ENCODE measurements around the gene CENPX.
A peak's percentile ranks its signal among the peaks of the same experiment; 100 is the strongest.
"Not testable (repeated sequence)": the region's sequence is repeated elsewhere in the genome, so short reads cannot be mapped to it uniquely, and the experiment has no call there.

The CENPX gene

DNA sequence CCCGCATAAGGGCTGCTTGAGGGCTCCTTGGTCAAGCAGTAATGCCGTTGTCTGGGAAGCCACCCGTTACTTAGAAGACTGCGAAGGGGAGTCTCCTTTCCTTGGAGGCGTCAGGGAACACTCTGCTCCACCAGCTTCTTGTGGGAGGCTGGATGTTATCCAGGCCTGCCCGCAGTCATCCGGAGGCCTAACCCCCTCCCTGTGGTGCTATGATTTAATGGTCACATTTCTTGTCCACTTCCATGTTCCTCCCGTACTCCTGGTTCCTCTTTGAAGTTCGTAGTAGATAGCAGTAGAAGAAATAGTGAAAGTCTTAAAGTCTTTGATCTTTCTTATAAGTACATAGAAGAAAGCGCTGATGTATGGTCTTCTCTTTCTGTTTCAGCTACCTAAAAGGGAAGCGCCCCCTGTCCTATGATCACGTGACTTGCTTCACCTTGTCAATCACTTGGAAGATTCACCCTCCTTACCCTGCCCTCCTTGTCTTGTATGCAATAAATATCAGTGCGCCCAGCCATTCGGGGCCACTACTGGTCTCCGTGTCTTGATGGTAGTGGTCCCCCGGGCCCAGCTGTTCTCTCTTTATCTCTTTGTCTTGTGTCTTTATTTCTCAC lies 16.2 kb upstream of the CENPX start:
- DNase-seq: not testable (repeated sequence)

DNA sequence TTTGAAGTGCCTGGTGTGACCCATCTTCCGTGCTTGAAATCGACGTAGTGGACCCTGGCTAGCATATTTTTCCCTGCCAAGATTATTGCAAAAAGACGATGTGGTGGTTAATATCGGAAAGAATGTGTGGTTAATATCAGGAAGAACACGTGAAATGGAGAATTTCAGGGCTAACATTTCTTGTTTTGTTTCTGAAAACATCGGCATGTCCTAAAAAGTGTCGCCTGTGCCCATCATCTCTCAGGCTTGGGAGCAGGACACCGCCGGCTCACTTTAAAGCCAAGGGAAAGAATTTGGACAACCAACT lies 15.2 kb upstream of the CENPX start:
- no peak for DNase-seq

DNA sequence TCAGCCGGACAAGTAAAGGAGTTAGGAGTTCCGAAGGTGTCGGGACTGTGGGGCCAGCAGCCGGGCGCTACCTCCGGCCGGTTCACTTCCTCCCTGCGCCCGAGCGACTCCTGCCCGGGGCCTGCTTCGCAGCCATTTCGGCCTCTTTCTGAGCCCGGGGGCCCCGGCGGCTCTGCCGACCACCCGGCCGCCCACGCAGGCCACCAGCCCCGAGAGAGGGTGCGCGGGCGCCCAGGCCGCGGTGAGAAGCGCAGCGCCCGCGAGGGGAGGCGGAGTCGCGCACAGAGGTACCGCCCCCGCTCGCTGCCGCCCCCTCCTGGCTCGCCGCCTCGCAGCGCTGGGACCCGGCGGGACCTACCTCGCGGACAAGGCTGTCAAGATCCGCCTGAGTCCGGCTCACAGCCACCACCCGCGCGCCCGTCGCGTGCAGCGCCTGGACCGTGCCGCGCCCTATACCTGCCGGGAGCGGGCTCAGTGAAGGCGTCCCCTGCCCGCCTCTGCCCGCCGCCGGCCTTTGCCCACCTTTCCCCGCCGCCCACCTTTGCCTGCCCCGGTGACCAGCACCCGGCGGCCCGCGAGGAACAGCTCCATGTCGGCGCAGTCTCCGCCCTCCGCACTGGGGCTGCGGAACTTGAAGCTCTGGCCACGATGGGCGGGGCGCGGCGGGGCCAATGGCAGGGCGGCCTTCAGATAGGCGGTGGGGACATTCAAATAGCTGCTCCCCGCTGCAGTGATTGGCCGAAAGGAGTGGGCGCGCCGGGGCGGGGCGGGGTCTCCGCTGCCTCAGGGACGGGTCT lies 14.6 kb upstream of the CENPX start, which contains the start of gene DCXR:
TSS of gene DCXR (minus strand) at position 606 of the 797 bp plus-strand sequence. CDS start at position 591, 15 bp downstream.
- DNase-seq: peak; percentile 92

DNA sequence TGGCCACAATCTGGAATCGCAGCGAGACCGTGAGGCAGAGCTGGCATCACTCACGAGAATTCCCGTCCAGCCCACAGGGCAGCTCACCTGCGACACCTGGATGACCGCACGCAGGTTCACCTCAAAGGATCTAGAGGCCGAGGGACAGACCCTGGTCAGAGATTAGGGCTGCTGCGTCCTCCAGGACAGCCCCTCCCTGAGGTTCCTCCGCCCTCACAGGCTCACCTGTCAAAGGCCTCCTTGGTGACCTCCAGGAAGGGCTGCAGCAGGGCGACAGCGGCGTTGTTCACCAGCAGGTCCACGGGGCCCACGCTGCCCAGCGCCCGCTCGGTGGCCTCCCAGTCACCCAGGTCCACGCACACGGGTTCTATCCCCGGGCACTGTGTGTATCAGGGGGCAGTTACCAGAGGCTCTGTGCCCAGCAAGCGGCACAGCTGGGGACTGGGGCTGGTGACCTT lies 14.0 kb upstream of the CENPX start:
- no peak for DNase-seq

DNA sequence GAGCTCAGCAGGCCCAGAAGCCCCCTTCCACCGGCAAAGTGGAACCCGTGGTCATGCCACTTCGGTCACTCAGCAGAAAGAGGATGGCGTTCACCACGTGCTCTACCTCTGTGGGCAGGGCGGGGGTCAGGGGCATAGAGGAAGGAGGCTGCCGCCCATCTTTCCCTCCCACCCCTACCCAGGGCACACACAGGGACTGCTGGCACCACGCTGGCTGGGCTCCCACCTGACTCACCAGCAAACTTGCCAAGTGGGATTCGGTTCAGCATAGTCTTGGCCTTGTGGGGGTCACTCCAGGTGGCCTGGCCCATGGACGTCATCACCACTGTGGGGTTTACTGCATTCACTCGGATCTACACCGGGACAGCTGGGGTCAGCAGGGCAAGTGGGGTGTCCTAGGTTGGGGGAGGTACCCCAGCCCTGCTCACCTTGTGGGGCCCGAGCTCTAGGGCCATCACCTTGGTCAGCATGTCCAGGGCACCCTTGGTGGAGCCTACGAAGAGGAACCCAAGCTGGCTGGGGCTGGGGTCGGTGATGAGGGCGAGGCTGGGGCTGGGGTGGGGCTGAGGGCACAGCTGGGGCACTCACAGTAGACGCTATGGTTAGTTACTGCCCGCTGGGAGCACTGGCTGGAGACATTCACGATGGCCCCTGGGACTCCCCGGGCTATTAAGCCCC lies 13.4 kb upstream of the CENPX start:
- no peak for DNase-seq

DNA sequence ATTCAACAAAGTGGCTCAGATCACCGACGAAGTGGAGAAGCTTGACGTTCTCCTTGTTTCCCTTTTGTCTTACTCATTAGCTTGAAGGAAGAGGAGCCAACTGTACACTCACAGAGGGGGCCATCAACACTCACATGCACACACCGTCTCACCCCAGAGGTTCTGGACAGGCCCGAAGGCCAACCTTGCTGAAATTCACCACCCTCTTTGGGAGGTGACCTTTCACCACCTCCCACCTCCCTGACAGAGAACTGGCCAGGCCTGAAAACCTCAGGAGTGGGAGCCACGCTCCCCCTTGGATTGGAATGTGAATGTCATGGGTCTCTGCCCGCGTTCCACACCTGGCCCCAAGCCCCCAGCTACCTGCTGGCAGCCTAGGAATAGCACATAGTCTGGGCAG lies 12.8 kb upstream of the CENPX start:
- no peak for DNase-seq

DNA sequence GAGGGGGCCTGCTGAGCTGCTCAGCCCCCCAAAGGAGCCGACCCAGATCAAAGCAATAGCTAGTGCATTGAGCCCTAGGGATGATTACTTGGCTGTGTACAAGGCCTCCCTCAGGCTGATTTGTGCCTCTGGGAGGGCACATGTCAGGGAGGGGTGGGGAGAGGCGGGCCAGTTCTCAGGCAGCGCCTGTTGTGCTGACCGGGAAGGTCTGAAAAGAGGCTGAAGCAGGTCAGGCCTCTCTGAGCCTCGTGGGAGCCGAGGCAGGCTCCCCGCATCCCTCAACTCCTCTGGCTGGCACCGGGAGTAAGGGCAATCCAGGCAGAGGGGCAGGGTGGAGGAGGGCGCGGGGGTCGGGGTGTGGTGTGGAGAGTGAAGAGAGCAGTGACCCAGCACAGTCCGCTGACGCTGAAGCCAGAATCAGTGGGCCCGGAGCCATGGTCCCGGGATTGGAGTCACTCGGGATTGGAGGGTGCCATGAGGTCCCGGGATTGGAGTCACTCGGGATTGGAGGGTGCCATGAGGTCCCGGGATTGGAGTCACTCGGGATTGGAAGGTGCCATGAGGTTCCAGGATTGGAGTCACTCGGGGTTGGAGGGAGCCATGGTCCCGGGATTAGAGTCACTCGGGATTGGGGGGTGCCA lies 11.8 kb upstream of the CENPX start:
- no peak for DNase-seq

DNA sequence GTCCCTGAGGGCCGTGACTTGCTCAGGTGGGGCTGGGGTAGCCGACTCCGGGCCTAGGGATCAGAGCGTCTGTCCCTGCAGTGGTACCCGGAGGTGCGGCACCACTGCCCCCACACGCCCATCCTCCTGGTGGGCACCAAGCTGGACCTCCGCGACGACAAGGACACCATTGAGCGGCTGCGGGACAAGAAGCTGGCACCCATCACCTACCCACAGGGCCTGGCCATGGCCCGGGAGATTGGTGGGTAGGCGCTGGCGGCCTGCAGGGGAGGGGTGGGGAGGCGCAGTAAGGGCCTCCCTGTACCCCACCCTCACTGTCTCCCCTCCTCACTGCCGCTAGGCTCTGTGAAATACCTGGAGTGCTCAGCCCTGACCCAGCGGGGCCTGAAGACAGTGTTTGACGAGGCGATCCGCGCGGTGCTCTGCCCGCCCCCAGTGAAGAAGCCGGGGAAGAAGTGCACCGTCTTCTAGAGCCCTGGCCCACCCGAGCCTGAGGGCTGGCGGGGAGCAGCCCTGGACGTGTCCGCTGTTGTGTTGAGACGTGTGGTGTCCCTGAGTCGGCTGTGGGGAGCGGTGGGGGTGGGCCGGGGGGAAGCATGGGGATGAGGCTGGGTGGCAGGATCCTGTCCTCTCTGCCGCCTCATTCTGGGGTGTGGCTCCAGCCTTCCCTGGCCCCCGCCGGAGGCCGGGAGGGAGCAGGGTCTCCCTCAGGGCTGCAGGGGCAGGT lies 10.8 kb upstream of the CENPX start:
- DNase-seq: no peak

DNA sequence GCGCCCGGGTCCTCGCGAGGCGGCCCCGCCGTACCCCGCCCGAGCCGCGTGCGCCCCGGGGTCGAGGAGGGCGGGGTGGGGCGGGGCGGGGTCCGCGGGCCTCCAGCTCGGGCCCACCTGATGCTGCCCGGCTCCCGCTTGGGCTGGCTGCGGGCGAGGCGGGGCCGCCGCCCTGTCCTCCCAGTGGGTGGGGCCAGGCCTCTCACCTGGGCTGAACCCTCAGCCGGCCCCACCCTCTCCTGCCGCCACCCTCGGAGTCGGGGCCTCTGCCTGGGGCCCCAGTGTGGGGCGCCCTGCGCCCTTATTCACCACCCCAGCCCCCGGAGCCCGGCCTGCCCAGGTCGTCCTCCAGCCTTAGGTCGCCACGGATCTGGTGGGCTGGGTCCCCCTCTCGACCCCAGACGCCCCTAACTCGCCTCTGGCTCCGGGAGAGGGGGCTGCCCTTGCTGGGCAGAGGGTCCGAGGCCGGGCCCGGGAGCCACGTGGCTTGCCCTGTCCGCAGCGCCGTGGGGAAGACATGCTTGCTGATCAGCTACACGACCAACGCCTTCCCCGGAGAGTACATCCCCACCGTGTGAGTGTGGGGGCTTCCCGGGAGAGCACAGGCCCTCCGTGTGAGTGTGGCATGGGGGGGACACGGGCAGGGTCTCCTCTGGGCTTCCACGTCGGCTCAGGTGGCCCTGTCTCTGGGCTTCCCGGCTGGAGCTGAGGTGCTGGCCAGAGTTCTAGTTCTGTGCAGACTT lies 9.4 kb upstream of the CENPX start:
- peak; percentile 8 for DNase-seq

DNA sequence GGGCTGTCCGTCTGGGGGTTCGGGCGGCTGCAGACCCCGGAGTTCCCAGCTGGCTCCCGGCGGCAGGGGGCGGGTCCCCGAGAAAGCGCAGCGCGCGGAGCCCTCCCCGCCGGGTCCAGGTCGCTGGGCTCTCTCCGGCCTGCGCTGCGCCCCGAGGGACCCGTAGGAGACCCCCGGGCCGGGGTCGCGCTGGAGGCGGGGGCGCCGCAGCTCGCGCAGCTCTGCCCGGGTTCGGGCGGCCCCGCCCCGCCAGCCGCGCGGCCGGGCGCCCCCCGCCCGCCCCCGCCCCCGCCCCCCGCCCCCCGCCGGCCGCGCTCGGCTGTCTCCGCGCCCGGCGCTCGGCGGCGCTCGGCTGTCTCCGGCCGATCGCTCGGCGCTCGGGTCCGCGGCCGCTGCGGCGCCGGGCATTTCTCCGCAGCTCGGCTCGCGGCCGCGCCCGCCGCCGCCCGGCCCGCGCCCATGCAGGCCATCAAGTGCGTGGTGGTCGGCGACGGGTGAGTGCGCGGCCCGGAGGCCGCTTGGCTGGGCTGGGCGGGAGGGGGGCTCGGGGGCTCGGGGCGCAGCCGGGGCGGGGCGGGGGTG lies 8.7 kb upstream of the CENPX start, which contains the start of gene RAC3:
TSS of gene RAC3 (plus strand) at position 376 of the 582 bp plus-strand sequence. CDS start at position 460, 84 bp downstream.
- DNase-seq: peak; percentile 9

DNA sequence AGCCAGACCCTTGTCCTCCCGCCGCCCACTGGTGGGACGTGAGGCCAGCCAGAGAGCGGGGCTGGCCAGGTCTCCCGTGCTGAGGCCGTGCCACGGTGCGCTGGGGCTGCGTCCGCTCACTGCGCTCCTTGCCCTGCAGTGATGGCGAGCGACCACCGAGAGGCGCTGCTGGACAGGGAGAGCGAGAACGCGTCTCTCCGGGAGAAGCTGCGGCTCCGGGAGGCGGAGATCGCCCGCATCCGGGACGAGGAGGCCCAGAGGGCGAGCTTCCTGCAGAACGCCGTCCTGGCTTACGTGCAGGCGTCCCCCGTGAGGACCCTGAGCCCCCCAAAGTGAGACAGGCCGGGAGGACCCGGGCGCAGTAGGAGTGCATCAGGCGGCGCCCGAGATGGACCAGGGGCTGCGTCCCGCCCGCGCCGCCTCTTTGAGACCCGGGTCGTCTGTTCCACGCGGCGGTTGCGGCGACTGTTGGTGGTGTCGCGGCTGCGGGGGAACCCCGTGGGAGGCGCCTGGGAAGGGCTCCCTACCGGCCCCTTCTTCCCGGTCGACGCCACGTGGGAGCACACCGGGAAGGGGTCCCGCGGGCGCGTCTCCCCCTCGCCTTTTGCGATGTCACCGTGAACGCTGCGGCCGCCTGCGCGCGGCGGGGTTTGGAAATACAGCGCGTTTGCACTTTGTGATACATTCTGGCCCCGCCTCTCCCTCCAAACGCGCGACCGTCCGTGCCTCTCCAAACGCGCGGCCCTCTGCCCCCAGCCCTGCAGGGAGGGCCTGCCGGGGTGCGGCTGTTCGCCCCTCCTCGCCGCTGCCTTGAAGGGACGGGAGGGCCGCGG lies 8.0 kb upstream of the CENPX start:
- DNase-seq: peak; percentile 82

DNA sequence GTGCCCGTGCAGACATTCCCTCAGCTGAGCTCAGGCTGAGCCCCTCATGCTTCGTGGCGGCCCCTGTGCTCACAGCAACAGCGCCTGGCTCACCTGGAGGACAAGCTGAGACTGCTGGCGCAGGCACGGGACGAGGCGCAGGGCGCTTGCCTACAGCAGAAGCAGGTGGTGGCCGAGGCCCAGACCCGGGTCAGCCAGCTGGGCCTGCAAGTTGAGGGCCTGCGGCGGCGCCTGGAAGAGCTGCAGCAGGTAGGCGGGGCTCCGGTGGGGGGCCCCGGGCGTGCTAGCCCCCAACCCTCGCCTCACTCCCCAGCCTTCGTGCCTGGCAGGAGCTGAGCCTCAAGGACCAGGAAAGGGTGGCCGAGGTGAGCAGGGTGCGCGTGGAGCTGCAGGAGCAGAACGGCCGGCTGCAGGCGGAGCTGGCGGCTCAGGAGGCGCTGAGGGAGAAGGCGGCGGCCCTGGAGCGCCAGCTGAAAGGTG lies 7.4 kb upstream of the CENPX start:
- DNase-seq: no peak

DNA sequence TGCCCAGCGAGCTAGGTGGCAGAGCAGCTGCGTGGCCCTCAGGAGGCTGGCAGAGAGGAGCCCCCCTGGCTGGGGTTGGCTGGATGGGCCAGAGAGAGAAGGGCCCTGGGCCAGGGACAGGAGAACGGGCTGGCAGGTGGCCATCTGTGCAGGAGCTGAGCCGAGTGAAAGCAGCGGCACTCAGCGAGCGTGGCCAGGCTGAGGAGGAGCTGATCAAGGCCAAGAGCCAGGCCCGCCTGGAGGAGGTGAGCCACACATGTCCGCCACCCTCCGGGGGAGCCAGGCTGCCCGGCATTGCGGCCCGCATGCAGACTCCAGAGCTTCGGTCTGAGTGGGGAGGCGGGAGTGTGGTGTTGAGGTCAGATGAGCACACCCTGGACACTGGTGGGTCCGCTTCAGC lies 6.7 kb upstream of the CENPX start:
- no peak for DNase-seq

DNA sequence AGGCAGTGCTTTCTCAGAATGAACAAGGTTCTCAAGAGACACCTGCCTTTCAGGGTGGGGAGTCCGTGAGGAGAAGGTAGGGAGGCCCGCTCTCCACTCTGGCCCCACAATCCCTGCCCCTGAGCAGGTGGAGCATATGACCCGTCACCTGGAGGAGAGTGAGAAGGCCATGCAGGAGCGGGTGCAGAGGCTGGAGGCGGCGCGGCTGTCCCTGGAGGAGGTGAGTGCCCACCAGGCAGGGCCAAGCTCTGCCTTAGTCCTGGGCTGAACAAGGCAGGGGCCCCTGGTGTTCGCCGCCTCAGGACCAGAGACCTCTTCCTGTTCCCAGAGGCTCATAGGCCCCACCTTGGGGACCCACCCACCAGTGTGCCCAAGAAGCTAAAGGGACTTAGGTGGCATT lies 6.3 kb upstream of the CENPX start:
- DNase-seq: no peak

DNA sequence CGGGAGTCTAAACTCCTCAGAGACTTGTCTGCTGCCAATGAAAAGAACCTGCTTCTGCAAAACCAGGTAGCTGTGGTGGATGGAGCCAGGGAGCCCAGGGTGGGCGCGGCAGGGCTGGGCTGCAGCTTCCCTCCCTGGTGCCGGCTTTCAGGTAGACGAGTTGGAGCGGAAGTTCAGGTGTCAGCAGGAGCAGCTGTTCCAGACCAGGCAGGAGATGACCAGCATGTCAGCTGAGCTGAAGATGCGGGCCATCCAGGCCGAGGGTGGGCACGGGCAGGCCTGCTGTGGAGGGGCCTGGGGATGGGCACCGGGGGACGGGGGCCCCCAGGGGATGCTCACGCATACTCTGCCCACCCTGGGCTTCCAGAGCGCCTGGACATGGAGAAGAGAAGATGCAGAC lies 5.6 kb upstream of the CENPX start:
- no peak for DNase-seq

DNA sequence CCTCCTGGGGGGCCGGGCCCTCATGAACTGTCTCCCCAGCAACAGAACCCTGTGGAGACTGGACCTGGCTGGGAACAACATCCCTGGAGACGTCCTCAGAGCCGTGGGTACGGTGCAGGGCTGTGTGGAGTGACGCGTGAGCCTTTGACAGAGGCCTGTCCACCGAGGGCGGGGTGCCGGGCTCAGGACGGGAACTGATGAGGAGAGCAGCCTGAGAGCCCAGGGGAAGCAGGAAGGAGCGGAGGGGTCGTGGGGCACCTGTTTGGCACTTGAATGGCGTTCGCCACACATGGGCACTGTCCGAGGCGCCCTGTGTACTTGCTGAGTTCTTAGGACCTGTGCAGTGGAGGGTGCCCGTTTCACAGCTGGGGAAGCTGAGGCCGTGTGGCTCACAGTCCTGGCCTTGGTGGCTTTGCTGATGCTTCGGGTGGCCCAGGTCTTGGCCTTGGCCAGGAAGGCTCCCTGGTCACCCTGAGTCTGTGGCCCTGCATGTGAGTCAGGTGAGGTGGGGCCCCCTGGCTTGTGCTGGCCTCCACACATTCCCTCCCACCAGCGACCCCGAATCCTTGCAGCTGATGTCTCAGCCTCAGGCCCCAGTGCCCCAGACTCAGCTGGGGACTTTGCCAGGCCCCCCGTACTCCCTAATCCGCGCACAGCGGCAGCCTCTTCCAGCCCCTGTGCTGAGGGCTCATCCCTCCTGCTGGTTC lies 2.9 kb upstream of the CENPX start:
- no peak for DNase-seq

DNA sequence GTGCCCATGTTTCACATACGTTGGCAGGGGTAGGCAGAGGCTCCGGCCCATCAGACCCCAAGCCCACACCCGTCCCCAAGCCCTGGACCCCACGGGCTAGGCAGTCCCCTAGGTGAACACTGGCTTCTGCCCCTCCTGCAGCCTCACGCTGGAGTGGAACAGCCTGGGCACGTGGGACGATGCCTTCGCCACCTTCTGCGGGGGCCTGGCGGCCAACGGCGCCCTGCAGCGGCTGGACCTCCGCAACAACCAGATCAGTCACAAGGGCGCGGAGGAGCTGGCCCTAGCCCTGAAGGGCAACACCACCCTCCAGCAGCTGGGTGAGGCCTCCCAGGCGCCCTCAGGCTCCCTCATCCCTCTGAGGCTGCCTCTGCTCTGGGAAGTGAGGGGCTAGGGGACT lies 2.2 kb upstream of the CENPX start:
- no peak for DNase-seq

DNA sequence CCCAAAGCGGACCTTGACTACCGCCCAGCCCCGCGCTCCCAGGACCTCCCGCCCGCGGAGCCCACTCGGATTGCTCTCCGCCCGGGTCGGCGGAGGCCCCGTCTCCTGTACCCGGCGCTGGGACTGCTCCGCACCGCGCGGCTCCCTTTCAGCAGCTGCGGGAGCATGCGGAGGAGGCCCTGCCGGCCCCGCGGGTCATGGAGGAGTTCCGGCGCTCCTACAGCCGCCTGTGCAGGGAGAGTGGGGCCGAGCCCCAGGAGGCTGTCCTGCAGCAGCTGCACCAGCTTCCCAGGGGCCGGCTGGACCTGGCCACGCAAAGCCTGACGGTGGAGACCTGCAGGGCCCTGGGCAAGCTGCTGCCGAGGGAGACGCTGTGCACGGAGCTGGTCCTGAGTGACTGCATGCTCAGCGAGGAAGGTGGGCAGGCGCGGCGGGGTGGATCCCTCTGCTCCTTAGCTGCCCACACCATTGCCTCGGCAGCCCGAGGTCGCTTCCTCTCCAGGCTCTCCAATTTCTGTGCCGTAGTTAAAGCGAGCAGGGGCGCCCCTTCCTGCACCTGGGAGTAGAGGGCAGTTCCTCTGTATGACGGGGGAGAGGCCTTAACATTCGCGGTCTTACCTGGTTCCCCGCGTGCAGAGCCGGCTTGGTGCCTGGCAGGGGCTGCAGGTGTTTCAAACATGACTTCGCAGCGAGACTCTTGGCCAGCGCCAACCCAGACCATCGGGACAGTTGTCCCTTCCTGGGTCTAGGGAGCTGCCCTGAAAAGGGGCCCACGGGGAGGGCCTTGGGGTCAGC lies 966 bp upstream of the CENPX start:
- DNase-seq: peak; percentile 14

DNA sequence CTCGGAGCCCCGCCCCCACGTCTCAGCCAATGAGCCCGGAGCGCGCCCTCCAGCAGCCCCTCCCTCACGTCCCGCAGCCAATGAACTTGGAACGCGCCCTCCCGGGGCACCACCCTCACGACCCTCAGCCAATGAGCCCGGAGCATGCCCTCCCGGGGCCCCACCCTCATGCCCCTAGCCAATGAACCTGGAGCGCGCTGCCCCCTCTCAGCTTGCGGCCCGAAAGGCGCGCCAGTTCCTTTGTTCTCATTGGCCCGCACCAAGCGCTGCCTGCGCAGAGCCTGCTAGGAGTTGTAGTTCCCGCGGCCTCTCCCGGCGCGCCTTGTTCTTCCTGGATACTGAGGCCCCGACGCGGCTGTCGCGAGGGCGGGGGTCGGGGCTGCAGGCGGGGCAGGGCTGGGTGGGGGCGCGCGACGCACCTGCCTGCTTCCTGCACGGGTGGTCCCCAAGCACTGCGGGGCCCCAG lies 336 bp upstream of the CENPX start, which contains the start of gene LRRC45:
TSS of gene LRRC45 (plus strand) at position 325 of the 466 bp plus-strand sequence. CDS start 339 bp downstream, outside the sequence.
- DNase-seq: peak; percentile 100

Measured in GDM1 (cell line).